ENCODE data around the gene CACNA1E. TPM values are rescaled to one million over a fixed set of nuclear protein-coding genes. Genes with fewer than 3 reads are reported as not detected.

CACNA1E gene
- total RNA-seq, 4 donors from 2014 or later, result 0.47 to 0.83 TPM; not detected in 2

DNA sequence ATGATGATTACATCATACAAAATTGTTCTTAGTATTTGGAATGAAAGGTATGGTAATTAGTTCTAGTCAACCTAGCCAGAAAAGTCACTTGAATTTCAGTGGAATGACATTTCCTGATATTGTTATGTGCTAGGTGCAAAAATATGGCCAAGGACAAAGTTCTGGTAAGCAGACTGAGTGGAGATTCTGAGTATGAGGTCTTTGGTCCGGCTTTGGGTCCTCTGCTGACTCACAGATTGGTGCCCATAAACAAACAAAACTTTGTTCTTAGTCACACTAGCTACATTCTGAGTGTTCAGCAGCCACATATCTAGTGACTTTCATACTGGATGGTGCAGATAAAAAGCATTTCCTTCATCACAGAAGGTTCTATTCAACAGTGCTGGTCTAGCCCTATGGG is 372.1 kb downstream of the CACNA1E start:
- no peak for DNase-seq
- no peak overlapping the region for H3K4me3 ChIP-seq
- H3K27ac ChIP-seq, result no peak overlapping the region
- H3K4me1 ChIP-seq, result no peaks in the 10 kb centered on the region
- no peaks in the 10 kb centered on the region for H3K36me3 ChIP-seq
- no peaks in the 10 kb centered on the region for H3K27me3 ChIP-seq
- TF ChIP-seq, protein P1, sequence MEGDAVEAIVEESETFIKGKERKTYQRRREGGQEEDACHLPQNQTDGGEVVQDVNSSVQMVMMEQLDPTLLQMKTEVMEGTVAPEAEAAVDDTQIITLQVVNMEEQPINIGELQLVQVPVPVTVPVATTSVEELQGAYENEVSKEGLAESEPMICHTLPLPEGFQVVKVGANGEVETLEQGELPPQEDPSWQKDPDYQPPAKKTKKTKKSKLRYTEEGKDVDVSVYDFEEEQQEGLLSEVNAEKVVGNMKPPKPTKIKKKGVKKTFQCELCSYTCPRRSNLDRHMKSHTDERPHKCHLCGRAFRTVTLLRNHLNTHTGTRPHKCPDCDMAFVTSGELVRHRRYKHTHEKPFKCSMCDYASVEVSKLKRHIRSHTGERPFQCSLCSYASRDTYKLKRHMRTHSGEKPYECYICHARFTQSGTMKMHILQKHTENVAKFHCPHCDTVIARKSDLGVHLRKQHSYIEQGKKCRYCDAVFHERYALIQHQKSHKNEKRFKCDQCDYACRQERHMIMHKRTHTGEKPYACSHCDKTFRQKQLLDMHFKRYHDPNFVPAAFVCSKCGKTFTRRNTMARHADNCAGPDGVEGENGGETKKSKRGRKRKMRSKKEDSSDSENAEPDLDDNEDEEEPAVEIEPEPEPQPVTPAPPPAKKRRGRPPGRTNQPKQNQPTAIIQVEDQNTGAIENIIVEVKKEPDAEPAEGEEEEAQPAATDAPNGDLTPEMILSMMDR (IDR thresholded peaks at IDR 0.05), result no peak
- TF ChIP-seq POLR2A (IDR thresholded peaks at IDR 0.05), result no peak
- no peaks in the 10 kb centered on the region for H3K9me3 ChIP-seq

Small RNAs within 50 kb of the gene (small RNA-seq; reads per million reads assigned to genes)
- gene RF00017 (0 reads per million in 2 donors), gene RNA5SP70 (0 reads per million in 2 donors)

All from Peyer's patch (tissue), 4 donors.